Measurements from ENCODE around the gene EPM2AIP1.

- no peak for TF ChIP-seq CTCF (IDR thresholded peaks at IDR 0.05; ENCODE audit: insufficient read depth, low read depth, low read length)
- no peak for TF ChIP-seq EZH2 (IDR thresholded peaks at IDR 0.05; ENCODE audit: insufficient read depth, low read length)
These were observed 22.7 kb upstream of the EPM2AIP1 start for GRCh38 chr3:37015642-37016041.
